ENCODE data around the gene GAS6. TPM values are rescaled to one million over a fixed set of nuclear protein-coding genes. Genes with fewer than 3 reads are reported as not detected.

Gene GAS6
- total and polyA plus RNA-seq, 2 donors (not counting 1 experiment from before 2014, with no cell fraction given), result 0.25 to 0.78 TPM

GRCh38 chr13:113825841-113826240 is 38.0 kb downstream of the GAS6 start:
- CTCF ChIA-PET, result no interaction called here
- Histone ChIP-seq H3K4me2 (replicated peaks; ENCODE audit: low read depth, low read length, poor library complexity, severe bottlenecking) (no peak overlapping the region), H3K9me3 (ENCODE audit: control extremely low read depth in 1 of 3, control insufficient read depth in 2 of 3, insufficient read depth in 1 of 3, low read length in 2 of 3) (peaks cover 0 to 47% (median 0%) of the 10 kb centered on the region in 3 donors), H2AFZ (ENCODE audit: insufficient read depth, low read depth, low read length, poor library complexity, severe bottlenecking) (no peak overlapping the region), H3K4me1 (ENCODE audit: control insufficient read depth in 2 of 2, insufficient read depth in 2 of 2, low read length in 2 of 2) (no peaks in the 10 kb centered on the region), H3K9ac (ENCODE audit: low read length) (no peak overlapping the region), H4K20me1 (ENCODE audit: control insufficient read depth, insufficient read depth, low read length, poor library complexity, severe bottlenecking) (peaks cover 55% of the 10 kb centered on the region), H3K27ac (ENCODE audit: low read length in 2 of 2) (no peak overlapping the region), H3K4me3 (ENCODE audit: control extremely low read depth in 1 of 5, extremely low read depth in 1 of 5, insufficient read depth in 1 of 5, low read depth in 2 of 5, low read length in 4 of 5) (no peak overlapping the region), H3K36me3 (replicated peaks in 1 of 2; ENCODE audit: control extremely low read depth in 1 of 2, control insufficient read depth in 1 of 2, extremely low read depth in 1 of 2, insufficient read depth in 2 of 2, low read length in 1 of 2) (peaks cover 0 to 12% of the 10 kb centered on the region in 2 experiments), H3K27me3 (replicated peaks in 1 of 4; ENCODE audit: control extremely low read depth in 1 of 4, control insufficient read depth in 3 of 4, insufficient read depth in 4 of 4, low read length in 3 of 4) (no peaks in the 10 kb centered on the region), H3K79me2 (ENCODE audit: control insufficient read depth, insufficient read depth, low read length) (peaks cover 46% of the 10 kb centered on the region)
- no peak overlapping the region for H3K27ac Mint-ChIP-seq
- H3K9me3 Mint-ChIP-seq (ENCODE audit: insufficient read depth), result no peaks in the 10 kb centered on the region
- no peaks in the 10 kb centered on the region for H3K4me1 Mint-ChIP-seq
- no peak for DNase-seq
- POLR2A ChIA-PET, result no interaction called here
- H3K4me3 Mint-ChIP-seq, result no peak overlapping the region
- TF ChIP-seq, protein P1, sequence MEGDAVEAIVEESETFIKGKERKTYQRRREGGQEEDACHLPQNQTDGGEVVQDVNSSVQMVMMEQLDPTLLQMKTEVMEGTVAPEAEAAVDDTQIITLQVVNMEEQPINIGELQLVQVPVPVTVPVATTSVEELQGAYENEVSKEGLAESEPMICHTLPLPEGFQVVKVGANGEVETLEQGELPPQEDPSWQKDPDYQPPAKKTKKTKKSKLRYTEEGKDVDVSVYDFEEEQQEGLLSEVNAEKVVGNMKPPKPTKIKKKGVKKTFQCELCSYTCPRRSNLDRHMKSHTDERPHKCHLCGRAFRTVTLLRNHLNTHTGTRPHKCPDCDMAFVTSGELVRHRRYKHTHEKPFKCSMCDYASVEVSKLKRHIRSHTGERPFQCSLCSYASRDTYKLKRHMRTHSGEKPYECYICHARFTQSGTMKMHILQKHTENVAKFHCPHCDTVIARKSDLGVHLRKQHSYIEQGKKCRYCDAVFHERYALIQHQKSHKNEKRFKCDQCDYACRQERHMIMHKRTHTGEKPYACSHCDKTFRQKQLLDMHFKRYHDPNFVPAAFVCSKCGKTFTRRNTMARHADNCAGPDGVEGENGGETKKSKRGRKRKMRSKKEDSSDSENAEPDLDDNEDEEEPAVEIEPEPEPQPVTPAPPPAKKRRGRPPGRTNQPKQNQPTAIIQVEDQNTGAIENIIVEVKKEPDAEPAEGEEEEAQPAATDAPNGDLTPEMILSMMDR (IDR thresholded peaks at IDR 0.05), result no peak
- no peak for TF ChIP-seq EZH2 (IDR thresholded peaks at IDR 0.05; ENCODE audit: borderline replicate concordance, insufficient read depth, low read depth, low read length, poor library complexity, severe bottlenecking)
- intact Hi-C loops (cut with micrococcal nuclease), result no loop called here
- no peak for ATAC-seq (ENCODE audit: low read depth)
- H3K27me3 Mint-ChIP-seq, result no peaks in the 10 kb centered on the region
- 97% methylated on average over 13 of the region's 16 CpGs for WGBS (ENCODE audit: insufficient coverage)

DNA sequence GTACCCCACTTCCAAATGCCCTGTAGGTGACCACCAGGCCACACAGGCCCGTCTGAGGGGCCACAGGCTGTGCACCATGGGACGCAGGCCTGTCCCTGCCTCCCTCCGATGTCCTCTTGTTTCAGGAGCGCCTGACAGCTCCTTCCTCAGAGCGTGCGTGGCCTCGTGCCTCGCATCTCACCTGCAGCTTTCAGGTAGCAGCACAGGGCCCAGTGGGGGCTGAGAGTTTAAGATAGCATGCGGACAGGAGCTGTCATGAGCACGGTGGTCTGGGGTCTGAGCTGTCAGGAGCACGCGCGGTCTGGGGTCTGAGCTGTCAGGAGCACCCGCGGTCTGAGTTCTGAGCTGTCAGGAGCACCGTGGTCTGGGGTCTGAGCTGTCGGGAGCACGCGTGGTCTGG is 40.1 kb downstream of the GAS6 start:
- H3K27ac ChIP-seq (ENCODE audit: low read length in 2 of 2), result no peak overlapping the region
- no peak overlapping the region for H3K9ac ChIP-seq (ENCODE audit: low read length)
- Mint-ChIP-seq H3K9me3 (ENCODE audit: insufficient read depth) (no peaks in the 10 kb centered on the region), H3K27ac (no peak overlapping the region), H3K27me3 (no peaks in the 10 kb centered on the region), H3K4me3 (no peak overlapping the region), H3K4me1 (no peaks in the 10 kb centered on the region)
- ChIA-PET POLR2A (no interaction called here), CTCF (no interaction called here)
- intact Hi-C loops (cut with micrococcal nuclease), result no loop called here
- TF ChIP-seq, protein P1 (IDR thresholded peaks at IDR 0.05), result no peak
- no peak for TF ChIP-seq EZH2 (IDR thresholded peaks at IDR 0.05; ENCODE audit: borderline replicate concordance, insufficient read depth, low read depth, low read length, poor library complexity, severe bottlenecking)
- H3K36me3 ChIP-seq (replicated peaks in 1 of 2; ENCODE audit: control extremely low read depth in 1 of 2, control insufficient read depth in 1 of 2, extremely low read depth in 1 of 2, insufficient read depth in 2 of 2, low read length in 1 of 2), result peaks cover 0 to 12% of the 10 kb centered on the region in 2 experiments
- no peaks in the 10 kb centered on the region for H3K27me3 ChIP-seq (replicated peaks in 1 of 4; ENCODE audit: control extremely low read depth in 1 of 4, control insufficient read depth in 3 of 4, insufficient read depth in 4 of 4, low read length in 3 of 4)
- H4K20me1 ChIP-seq (ENCODE audit: control insufficient read depth, insufficient read depth, low read length, poor library complexity, severe bottlenecking), result peaks cover 64% of the 10 kb centered on the region
- H2AFZ ChIP-seq (ENCODE audit: insufficient read depth, low read depth, low read length, poor library complexity, severe bottlenecking), result no peak overlapping the region
- no peak overlapping the region for H3K4me2 ChIP-seq (replicated peaks; ENCODE audit: low read depth, low read length, poor library complexity, severe bottlenecking)
- H3K9me3 ChIP-seq (ENCODE audit: control extremely low read depth in 1 of 3, control insufficient read depth in 2 of 3, insufficient read depth in 1 of 3, low read length in 2 of 3), result peaks cover 0 to 47% (median 0%) of the 10 kb centered on the region in 3 donors
- 90% methylated on average over 17 of the region's 19 CpGs for WGBS (ENCODE audit: insufficient coverage)
- H3K79me2 ChIP-seq (ENCODE audit: control insufficient read depth, insufficient read depth, low read length), result peaks cover 56% of the 10 kb centered on the region
- DNase-seq (no peak), ATAC-seq (ENCODE audit: low read depth) (no peak)
- no peaks in the 10 kb centered on the region for H3K4me1 ChIP-seq (ENCODE audit: control insufficient read depth in 2 of 2, insufficient read depth in 2 of 2, low read length in 2 of 2)
- H3K4me3 ChIP-seq (ENCODE audit: control extremely low read depth in 1 of 5, extremely low read depth in 1 of 5, insufficient read depth in 1 of 5, low read depth in 2 of 5, low read length in 4 of 5), result no peak overlapping the region
